GM19239 (cell line): ENCODE results near the gene ARL2.

Experiments
- DNase-seq: peaks from one replicate; pipeline ENCODE4 v3.0.0; 2011; ENCODE audit warnings: low spot score; ENCODE audit not compliant: insufficient read length
- FAIRE-seq: peaks from 2 replicates; lab custom pipeline; 2011; peaks lifted over from hg19 to GRCh38; lab: Jason Lieb, UNC

Gene ARL2

GRCh38 chr11:65042891-65043290 is 28.9 kb downstream of the ARL2 start:
- no peak for FAIRE-seq
- DNase-seq, result no peak

- FAIRE-seq (no peak), DNase-seq (no peak)
Measured at GRCh38 chr11:65043881-65044501, 30.0 kb downstream of the ARL2 start.

- DNase-seq, result no peak
- no peak for FAIRE-seq
Measured at GRCh38 chr11:65045061-65045460, 31.1 kb downstream of the ARL2 start.

- no peak for FAIRE-seq
- DNase-seq, result no peak
Measured at GRCh38 chr11:65045728-65046127, 31.8 kb downstream of the ARL2 start.

- no peak for DNase-seq
- FAIRE-seq, result no peak
Measured at GRCh38 chr11:65047581-65048422, 33.8 kb downstream of the ARL2 start.

GRCh38 chr11:65051398-65051858 is 37.5 kb downstream of the ARL2 start:
- DNase-seq (no peak), FAIRE-seq (no peak)

- peak; percentile 14 for FAIRE-seq
- no peak for DNase-seq
Measured at GRCh38 chr11:65053827-65054508, 40.0 kb downstream of the ARL2 start.

GRCh38 chr11:65055538-65055937 is 41.6 kb downstream of the ARL2 start:
- FAIRE-seq, result no peak

GRCh38 chr11:65056999-65057398 is 43.0 kb downstream of the ARL2 start:
- FAIRE-seq (no peak), DNase-seq (no peak)

More at GRCh38 chr11:65055538-65055937, 41.6 kb downstream of the ARL2 start:
- DNase-seq, result no peak

- DNase-seq (no peak), FAIRE-seq (no peak)
Measured at GRCh38 chr11:65057526-65057925, 43.6 kb downstream of the ARL2 start.

GRCh38 chr11:65058012-65058411 is 44.1 kb downstream of the ARL2 start:
- no peak for FAIRE-seq
- no peak for DNase-seq

- DNase-seq (no peak), FAIRE-seq (no peak)
Measured at GRCh38 chr11:65058419-65059054, 44.6 kb downstream of the ARL2 start, which contains the start of gene NAALADL1. TSS of gene NAALADL1 (minus strand) at chr11:65058553. CDS start at chr11:65058521, 32 bp downstream.

GRCh38 chr11:65059523-65059922 is 45.6 kb downstream of the ARL2 start:
- FAIRE-seq (no peak), DNase-seq (no peak)

- DNase-seq, result no peak
- no peak for FAIRE-seq
Measured at GRCh38 chr11:65059959-65060824, 46.2 kb downstream of the ARL2 start.

GRCh38 chr11:65060913-65061408 is 47.0 kb downstream of the ARL2 start:
- DNase-seq (no peak), FAIRE-seq (no peak)

GRCh38 chr11:65063532-65063931 is 49.6 kb downstream of the ARL2 start:
- no peak for DNase-seq

GRCh38 chr11:65064847-65065240 is 50.9 kb downstream of the ARL2 start:
- DNase-seq (no peak), FAIRE-seq (no peak)

More at GRCh38 chr11:65063532-65063931, 49.6 kb downstream of the ARL2 start:
- FAIRE-seq, result no peak

GRCh38 chr11:65065851-65066250 is 51.9 kb downstream of the ARL2 start:
- FAIRE-seq, result no peak

GRCh38 chr11:65066315-65066714 is 52.4 kb downstream of the ARL2 start:
- DNase-seq, result no peak
- no peak for FAIRE-seq

More at GRCh38 chr11:65065851-65066250, 51.9 kb downstream of the ARL2 start:
- no peak for DNase-seq
